T-helper 22 cell (primary cell): ENCODE measurements around the gene SIRT2.
A peak's percentile ranks its signal among the peaks of the same experiment; 100 is the strongest.
"Not testable (repeated sequence)": the region's sequence is repeated elsewhere in the genome, so short reads cannot be mapped to it uniquely, and the experiment has no call there.

Experiments used
- DNase-seq: peaks from one replicate; pipeline ENCODE4 v3.0.0-alpha.2; 2020; ENCODE audit warnings: low read depth

SIRT2 gene

GRCh38 chr19:38867171-38867780 is 32.1 kb downstream of the SIRT2 start:
- DNase-seq = no peak

- no peak for DNase-seq
These were observed 36.9 kb downstream of the SIRT2 start for GRCh38 chr19:38862321-38863059.

- no peak for DNase-seq
These were observed 38.0 kb downstream of the SIRT2 start for GRCh38 chr19:38861368-38861767.

- DNase-seq = not testable (repeated sequence)
These were observed 39.7 kb downstream of the SIRT2 start for GRCh38 chr19:38859631-38860204.

GRCh38 chr19:38856813-38857212 is 42.6 kb downstream of the SIRT2 start:
- no peak for DNase-seq

- DNase-seq = not testable (repeated sequence)
These were observed 43.7 kb downstream of the SIRT2 start for GRCh38 chr19:38855751-38856150.

GRCh38 chr19:38854961-38855360 is 44.5 kb downstream of the SIRT2 start:
- DNase-seq = not testable (repeated sequence)

GRCh38 chr19:38853214-38853613 is 46.2 kb downstream of the SIRT2 start:
- DNase-seq = no peak

GRCh38 chr19:38852231-38853044 is 47.0 kb downstream of the SIRT2 start:
- peak; percentile 59 for DNase-seq

- peak; percentile 81 for DNase-seq
These were observed 47.7 kb downstream of the SIRT2 start for GRCh38 chr19:38851622-38852230.

- peak; percentile 23 for DNase-seq
These were observed 48.3 kb downstream of the SIRT2 start for GRCh38 chr19:38850976-38851621.

GRCh38 chr19:38850436-38850975 is 48.9 kb downstream of the SIRT2 start:
- no peak for DNase-seq

- peak; percentile 100 for DNase-seq
These were observed 49.5 kb downstream of the SIRT2 start, which contains the start of gene HNRNPL for GRCh38 chr19:38849860-38850435. HNRNPL (minus strand) TSS chr19:38849986; CDS start chr19:38849966, 20 bp downstream.

- DNase-seq = peak; percentile 93
These were observed 50.1 kb downstream of the SIRT2 start for GRCh38 chr19:38849147-38849859.

- no peak for DNase-seq
These were observed 50.9 kb downstream of the SIRT2 start for GRCh38 chr19:38848299-38849146.

GRCh38 chr19:38846097-38846496 is 53.3 kb downstream of the SIRT2 start:
- no peak for DNase-seq

GRCh38 chr19:38845374-38846024 is 53.9 kb downstream of the SIRT2 start:
- no peak for DNase-seq

- no peak for DNase-seq
These were observed 55.2 kb downstream of the SIRT2 start for GRCh38 chr19:38844093-38844686.
